UCSD-AML1 (cell line): ENCODE data around the gene MPEG1.

Source experiments
- DNase-seq: peaks from one replicate; lab custom pipeline; 2025; ENCODE audit not compliant: unreplicated experiment; lab: John Stamatoyannopoulos, UW

Gene MPEG1

DNA sequence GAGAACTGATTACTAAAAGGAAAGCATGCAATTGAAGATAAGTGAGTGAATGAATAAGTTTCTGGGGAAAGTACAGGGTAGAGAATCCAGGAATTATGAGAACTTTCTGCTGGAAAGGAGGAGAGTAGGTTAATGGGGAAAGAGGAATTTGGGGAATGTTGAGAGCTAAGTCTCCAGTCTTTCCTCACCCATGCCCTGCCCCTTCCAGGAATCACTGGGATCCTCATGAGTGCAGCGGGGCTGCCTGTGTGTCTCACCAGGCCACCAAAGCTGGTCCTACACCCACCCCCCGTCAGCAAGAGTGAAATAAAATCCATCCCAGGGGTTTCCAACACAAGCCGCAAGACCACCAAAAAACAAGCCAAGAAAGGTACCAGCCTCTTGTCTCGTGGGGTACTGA is 23.8 kb downstream of the MPEG1 start:
- no peak for DNase-seq

DNA sequence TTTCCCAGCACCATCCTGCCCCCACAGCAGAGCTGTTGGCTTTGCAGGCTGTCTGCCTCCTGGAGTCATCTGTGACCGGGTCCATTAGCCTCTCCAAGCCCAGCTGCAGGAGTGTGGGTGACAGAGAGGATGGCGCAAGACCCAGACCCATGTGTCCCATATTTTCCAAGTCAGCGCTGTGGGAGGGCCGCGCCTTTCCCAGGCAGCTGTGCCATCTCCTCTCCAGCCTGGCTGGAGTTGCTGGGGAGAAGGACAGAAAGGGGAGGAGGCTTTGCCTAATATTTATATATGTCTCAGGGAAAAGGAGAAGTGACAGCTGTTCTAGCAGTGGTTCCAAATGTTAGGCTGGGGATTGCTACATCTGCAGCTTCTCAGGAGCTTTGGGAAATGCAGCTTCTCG is 25.1 kb downstream of the MPEG1 start:
- no peak for DNase-seq

DNA sequence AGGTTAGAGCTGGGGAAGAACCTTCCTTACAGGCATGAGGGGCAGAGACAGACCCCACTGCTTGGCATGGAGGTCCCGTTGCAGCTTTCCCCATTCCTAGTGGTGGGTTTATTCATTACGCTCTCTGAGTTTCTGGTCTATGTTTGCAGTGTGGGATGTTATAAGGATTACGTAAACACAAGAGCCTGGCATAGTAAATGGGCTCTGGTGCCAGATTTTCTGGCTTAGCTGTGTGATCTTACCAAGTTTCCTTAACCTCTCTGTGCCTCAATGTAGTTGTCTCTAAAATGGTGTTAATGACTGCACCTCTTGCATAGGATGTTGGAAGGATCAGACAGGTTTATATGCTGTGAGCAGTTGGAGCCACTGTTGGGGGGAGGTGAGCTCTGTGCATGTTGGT is 25.7 kb downstream of the MPEG1 start:
- DNase-seq: no peak

DNA sequence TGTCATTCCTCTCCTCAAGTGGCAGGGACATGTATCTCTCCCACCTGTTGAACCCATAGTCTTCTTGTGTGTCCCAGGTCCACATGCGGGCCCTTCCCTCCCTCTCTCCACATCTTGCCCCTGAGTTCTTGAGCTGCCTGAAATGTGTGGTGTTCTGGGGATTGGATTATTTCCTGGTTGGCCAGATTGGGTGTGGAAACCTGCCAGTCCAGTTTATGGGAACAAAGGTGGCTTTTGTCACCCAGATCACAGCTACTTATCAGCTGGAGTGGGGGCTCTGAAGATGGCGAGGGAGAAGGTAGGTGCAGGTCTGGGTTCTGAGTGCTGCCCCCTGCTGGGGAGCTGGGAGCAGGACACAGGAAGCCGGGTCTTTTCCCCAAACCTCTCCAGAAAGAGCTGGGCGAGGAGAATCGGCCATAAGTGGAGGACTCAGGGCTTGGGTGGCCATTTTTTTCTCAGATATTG is 26.6 kb downstream of the MPEG1 start:
- DNase-seq: peak; percentile 35

DNA sequence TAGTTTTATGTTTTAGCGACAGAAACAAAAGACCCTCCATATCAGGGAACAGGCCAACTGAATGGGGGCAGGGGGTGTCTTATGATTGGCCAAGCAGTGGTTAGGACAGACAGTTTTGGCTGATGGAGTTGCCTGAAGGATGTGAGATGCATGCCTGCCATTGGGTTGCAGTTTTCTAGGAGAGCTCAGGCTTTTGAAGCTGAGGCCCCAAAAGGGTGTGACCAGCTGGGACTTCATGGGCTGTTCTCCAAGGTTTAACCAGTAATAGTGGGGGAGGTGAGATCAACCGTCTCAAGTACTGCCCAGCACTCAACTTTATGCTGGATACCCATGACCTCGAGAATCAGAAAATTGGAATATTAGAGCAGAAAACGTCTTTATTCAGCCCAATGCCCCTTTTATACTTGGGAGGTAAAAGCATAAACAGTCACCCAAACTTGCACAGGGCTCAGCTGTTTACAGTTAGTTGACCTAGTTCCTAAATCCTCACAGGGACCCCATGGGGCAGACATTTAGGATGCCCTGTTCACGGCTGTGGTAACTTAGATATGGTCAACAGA is 27.3 kb downstream of the MPEG1 start:
- DNase-seq: no peak

DNA sequence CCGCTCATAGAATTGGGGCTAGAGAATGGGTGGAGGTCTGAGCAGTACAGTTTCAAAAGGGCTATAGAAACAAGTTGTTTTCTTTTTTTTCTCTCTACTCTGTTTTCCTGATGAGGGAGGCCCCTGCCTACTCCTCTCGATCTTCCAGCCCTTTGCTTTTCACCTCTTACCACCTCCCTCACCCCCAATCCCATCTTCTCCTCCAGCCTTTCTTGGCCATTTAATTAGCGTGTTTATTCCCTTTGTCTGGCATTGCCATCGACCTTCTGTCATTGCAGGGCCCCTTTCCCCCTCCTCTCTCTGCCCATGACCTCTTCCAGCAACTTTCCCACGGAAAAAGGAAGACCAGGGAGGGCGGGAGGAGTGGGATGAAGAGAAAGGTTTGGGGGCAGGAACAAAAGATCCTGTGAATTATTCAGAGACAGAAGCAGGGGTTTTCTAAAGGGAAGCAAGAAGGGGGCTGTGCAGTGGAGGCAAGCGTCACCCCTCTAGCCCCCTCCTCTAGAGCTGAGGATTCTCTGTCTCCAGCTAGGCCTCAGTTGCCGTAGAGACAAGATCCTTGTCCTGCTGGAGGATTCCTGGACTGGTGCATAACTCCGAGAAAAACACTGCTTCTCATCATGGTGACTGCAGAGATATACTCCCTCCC is 27.9 kb downstream of the MPEG1 start:
- no peak for DNase-seq

DNA sequence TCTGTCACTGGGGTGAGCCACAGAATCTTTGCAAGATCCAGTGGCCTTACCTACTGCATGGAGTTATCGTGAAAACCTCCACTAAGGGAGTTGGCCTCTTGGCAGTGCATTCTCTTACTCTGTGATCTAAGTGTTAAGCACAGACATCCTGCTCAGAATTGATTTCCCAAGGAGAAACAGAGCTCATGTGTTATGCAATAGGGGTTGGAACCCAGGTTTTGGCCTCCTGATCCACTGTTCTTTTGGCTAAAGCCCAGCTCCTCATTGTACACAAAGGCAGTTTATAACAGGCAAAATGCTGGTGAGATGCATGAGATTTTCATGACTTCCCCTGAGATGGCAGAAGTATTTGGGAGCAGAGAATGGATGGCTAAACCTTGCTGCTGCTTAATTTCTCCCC is 29.0 kb downstream of the MPEG1 start:
- no peak for DNase-seq

DNA sequence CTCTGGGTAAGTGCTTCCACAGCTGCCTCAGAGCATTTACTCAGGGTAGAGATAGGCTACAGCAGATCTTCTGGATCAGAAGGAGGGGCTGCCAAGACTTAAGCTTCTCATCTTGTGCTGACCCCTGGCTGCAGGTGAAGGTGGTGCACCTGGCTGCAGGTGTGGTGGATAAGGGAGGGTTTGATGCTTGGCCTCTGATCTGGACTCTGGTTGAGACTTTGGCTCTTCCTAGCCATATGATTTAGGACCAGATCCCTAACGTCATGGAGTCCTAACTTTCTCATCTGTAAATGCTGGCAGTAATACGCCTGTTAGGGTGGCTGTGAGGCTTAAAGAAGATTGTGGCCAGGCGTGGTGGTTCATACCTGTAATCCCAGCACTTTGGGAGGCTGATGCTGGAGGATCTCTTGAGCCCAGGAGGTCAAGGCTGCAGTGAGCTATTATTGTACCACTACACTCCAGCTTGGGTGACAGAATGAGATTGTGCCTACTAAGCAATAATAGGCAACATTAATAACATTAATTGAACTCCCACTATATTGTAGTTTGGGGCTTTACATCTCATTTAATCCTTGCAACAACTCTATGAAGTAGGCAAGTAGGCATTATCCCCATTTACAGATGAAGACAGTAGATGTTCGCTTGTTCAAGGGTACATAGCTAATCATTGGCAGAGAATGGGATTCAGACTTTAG is 30.1 kb downstream of the MPEG1 start:
- DNase-seq: no peak

DNA sequence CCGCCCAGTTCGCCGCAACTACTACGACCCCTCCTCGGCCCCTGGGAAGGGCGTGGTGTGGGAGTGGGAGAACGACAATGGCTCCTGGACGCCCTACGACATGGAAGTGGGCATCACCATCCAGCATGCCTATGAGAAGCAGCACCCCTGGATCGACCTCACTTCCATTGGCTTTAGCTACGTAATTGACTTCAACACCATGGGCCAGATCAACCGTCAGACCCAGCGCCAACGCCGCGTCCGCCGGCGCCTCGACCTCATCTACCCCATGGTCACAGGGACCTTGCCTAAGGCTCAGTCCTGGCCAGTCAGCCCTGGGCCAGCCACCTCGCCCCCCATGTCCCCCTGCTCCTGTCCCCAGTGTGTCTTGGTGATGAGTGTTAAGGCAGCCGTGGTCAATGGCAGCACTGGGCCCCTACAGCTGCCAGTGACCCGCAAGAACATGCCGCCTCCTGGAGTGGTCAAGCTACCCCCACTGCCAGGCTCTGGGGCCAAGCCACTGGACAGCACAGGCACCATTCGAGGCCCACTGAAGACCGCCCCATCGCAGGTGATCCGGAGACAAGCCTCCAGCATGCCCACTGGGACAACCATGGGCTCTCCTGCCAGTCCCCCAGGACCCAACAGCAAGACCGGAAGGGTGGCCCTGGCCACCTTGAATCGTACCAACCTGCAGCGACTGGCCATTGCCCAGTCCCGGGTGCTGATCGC is 30.8 kb downstream of the MPEG1 start:
- no peak for DNase-seq

DNA sequence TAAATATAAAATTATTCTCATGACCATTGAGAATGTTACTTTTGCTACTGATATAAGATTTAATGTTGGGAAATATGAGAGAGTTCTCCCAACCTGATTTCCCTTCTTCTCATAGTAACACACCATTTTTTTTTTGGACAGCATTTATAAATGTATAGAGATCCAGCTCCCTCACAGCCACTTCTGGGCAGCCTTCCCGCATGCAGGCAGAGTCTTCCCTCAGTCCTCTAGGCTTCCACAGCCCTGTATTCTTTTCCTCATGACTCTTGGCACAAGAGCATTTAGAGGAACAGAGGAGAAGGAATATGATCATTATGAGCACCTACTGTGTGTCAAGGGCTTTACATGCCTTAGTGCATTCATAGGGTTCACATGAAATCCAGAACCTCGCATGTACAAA is 31.8 kb downstream of the MPEG1 start:
- no peak for DNase-seq

DNA sequence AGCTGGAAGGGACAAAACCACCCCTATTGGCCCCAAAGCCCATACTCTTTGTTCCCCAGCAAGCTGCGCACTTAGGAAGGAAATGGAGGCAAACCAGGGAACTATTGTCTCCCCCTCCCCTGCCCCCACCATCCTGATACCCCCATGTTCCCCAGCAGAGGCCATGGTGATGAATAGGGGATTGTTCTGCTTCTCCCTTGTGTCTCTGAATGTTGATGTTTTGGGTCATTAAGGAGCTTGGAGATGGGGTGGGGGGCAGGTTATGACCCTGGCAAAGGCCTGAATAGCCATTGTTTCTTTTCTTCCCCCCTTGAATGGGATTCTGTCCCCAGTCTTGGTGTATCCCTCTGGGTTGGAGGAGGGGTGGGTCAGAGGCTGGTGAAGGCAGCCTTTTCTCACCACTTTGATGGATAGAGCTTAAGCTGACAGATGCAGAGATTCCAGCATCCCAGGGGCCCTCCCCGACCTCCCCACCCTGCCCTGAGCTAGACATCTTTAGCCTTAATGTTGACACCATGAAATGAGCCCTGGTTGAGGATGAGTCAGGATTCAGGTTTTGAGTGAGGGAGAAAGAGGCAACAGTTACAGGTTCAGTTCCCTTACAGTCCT is 32.5 kb downstream of the MPEG1 start:
- no peak for DNase-seq

DNA sequence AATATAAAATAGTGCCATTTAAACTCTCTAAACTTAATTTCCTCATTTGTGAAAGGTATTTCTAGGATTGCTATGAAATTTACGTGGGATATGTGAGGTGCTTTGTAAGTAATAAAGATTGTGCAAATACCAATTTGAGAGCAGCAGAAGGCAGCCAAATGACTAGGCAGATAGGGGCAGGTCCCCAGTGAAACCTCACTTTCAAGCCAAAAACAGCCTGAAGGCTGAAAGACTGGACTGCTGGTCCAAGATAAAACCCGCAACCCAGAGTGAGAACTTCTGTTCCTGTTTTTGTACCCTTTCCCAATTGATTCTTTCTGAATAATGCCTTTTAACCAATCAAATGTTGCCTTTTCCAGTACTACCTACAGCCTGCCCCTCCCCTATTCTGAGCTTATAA is 33.6 kb downstream of the MPEG1 start:
- DNase-seq: no peak

DNA sequence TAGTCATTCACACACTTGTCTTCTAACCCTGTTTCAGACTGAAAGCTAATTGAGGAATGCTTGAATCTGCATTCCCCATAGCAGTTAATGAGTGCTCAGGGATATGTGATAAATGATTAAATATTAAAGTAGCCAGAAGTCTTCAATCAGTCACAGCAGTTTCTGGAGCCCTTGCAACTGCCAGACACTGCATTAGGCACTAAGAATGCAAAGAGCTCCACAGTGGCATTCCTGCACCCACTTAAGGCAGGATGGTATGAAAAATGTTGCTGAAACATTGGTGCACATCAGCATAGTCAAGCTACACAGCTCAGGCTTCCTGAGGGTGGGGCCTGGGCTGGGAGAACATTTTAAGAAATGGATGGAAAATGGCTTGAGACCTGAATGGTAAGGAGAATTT is 34.3 kb downstream of the MPEG1 start:
- DNase-seq: no peak

DNA sequence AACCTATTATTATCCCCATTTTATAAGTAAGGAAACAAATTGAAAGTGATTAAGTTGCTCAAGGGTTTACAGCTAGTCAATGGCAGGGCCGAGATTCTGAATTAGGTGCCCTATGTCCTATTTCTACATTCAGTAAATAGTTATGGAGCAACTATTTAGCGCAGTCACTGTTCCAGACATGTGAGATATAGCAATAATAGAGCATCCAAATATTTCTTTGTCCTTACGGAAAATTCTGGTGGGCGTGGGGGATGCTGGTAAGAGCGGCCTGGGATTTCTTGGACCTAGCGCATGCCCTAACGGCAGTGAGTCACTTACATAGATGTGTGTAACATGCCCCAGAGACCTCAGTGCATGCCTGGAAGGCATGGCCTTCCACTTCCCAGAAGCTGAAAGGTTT is 36.4 kb downstream of the MPEG1 start:
- no peak for DNase-seq

DNA sequence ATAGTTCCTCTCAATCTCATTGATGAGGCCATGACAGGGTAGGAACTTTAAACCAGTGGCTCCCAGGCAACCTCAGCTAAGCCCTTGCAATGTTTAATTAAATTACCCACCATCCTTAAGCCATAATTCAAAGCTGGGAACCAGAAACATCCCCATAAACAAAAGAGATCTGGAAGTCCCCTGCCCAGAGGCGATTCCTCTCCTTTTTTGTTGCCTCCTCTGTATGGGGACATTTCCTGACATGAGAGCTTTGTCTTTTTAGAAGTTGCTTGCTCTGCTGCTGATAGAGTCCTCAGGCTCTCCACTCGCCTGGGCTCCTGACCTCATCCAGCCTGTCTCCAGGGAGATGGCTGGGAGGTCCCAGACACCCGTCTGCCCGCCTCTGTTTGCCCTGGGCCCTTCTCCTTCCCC is 37.6 kb downstream of the MPEG1 start:
- no peak for DNase-seq

DNA sequence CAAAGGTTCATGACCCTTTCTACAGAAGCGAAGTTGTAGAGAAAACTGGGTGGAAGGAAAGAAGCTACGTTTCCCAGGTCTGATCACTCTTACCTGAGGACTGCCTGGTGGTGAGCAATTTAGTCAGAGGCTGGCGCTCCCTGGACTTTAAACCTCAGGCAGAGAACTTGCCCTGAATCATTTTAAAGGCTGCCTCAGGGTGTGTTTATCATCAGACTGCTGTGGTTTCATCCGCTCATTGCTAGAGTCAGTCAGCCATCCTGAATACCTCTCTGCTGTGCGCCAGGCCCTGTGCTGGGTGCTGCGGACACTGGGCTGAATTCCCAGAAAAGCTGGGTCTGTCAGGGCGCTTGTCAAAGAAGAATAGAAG is 38.1 kb downstream of the MPEG1 start:
- DNase-seq: no peak

DNA sequence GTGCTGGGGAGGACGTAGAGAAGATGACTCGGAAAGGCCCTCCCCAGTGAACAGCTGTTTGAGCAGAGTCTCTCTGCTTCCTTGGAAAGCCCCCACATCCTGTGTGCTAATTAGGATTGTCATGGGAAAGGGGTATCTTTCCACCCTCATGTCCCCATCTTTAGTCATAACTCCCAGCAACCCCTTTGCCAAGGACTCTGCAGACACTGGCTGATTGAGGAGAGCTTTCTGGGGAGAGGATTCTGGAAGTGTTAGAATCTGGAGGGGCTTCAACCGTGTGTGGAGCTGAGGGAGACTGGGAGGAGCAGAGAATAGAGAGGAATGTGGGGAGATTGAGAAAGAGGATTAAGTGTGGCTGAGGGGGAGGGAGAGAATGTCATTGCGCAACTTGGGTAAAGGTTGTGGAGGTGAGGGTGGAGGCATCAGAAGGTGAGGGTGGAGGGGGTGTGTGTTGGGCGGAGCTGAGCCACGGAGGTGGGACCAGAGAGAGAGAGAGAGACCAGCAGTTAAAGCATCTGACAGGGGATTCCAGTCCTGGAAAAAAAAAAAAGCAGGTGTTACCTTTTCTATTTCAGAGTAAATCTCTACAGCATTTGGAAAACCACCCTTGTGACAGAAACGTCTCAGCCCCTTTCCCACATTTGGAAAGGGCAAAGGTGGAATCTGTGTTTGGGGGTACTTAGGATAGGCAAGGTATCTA is 38.6 kb downstream of the MPEG1 start:
- no peak for DNase-seq

DNA sequence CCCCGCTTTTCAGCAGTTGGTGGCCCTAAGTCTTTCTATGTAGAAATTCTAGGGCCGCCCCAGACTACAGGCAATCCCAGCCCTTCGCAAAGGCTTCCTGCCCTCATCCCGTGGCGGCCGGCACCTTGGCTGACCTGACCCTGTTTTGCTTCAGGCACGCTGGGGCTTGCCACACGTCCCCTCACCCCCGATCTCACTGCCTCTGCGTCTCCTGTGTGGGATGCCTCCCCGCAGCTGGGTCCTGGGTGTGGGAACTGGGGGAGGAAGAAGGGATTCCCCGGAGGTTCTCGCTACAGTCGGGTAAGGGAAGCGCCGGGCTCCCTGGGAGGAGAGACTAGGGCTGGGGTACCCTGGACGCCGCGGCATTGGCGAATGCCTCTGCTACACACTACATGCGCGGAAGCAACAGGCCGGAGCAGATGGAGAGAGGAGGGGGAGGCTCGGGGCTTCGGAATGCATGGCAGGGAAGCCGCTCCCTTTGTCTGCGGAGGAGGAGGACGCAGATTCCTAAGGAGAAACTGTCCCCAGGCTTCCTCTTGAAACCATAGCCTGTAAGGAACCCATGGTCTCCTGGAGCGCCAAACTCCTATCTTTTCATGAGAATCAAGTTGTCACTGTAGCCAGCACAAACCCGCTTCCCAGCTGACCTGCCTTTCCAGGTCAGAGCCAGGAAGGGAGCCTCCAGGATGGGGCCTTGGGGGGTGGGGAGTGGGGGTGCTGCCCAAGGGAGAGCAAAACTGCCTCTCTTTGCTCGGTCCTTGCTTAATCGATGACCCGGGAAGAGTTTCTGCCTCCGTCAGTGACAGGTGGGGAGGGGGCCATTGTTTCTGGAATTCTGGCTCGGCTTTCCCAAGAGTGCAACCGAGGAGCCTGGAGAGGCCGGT is 39.4 kb downstream of the MPEG1 start:
- no peak for DNase-seq

DNA sequence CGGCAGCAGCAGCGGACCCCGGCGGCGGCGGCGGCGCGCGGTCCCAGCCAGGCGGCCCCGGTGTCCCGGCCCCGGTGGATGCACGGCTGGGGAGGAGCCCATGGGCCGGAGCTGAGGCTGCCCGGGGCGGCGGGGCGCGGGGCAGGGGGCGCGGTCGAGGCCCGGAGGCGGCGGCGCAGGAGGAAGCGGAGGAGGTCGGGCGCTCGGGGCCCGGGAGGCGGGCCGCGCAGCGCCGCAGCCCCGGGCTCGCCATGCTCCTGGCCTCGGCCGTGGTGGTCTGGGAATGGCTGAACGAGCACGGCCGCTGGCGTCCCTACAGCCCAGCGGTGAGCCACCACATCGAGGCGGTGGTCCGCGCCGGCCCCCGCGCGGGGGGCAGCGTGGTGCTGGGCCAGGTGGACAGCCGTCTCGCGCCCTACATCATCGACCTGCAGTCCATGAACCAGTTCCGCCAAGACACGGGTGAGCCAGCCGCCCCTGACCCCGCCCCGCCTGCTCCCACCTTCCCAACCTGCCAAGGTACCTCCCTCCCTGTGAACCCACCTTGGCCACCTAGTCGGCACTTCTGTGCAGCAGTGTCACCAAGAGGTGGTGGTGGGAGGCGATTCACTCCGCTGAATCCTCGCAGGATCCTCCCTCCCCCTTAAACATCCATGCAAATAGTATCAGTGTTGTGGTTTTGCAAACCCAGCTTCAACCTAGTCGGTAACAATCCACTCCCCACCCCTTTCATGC is 40.2 kb downstream of the MPEG1 start:
- no peak for DNase-seq
